Stomach (tissue), 4 donors: Measurements from ENCODE around the gene NFATC1.

Experiments used
- POLR2A ChIP-seq, 4 donors: fragments of 450-650 bp; IDR thresholded peaks; one replicate each; pipeline ENCODE4 v1.6.1; 2016; ENCODE audit warnings: antibody characterized with exemption in 4 of 4, control low read depth in 2 of 4, mild to moderate bottlenecking in 1 of 4, moderate library complexity in 1 of 4
- TF ChIP-seq, protein P1 (sequence below), 7 experiments: fragments of 450-650 bp in 4 of 7; fragments of 200-600 bp in 3 of 7; sonication (generic) in 3 of 7; IDR thresholded peaks; one replicate each; pipeline ENCODE4 v1.5.1; 2016 to 2019; ENCODE audit warnings: antibody characterized with exemption in 7 of 7, control low read depth in 2 of 7, mild to moderate bottlenecking in 1 of 7

DNA sequence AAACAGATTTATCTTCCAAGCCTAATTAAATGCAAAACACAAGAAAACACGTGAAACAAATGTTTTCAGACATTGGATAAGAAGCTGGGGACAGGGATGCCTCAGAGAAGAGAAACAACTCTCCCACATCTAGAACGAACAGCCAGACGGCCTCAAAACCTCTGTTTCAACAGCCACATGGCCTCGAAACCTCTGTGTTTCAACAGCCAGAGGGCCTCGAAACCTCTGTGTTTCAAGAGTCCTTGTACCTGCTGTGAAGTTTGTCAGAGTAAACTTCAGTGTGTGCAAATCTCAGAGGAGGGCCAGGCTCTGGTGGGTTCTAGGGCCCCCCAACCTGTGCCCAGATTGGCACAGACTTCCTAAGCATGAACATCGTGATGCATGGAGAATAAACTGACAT, 43.3 kb upstream of the NFATC1 start:
- TF ChIP-seq, protein P1, sequence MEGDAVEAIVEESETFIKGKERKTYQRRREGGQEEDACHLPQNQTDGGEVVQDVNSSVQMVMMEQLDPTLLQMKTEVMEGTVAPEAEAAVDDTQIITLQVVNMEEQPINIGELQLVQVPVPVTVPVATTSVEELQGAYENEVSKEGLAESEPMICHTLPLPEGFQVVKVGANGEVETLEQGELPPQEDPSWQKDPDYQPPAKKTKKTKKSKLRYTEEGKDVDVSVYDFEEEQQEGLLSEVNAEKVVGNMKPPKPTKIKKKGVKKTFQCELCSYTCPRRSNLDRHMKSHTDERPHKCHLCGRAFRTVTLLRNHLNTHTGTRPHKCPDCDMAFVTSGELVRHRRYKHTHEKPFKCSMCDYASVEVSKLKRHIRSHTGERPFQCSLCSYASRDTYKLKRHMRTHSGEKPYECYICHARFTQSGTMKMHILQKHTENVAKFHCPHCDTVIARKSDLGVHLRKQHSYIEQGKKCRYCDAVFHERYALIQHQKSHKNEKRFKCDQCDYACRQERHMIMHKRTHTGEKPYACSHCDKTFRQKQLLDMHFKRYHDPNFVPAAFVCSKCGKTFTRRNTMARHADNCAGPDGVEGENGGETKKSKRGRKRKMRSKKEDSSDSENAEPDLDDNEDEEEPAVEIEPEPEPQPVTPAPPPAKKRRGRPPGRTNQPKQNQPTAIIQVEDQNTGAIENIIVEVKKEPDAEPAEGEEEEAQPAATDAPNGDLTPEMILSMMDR (IDR thresholded peaks at IDR 0.05): no peak
- no peak for TF ChIP-seq POLR2A (IDR thresholded peaks at IDR 0.05)
